SK-N-MC (cell line): Measurements from ENCODE around the gene MOB3A.

ENCODE experiments used
- EZH2 ChIP-seq: fragments of 200-600 bp; sonication (generic); IDR thresholded peaks from one replicate; pipeline ENCODE4 v1.6.1; 2017; ENCODE audit warnings: antibody characterized with exemption
- POLR2AphosphoS5 ChIP-seq: IDR thresholded peaks from 2 replicates; pipeline ENCODE4 v1.6.1; 2012; ENCODE audit warnings: mild to moderate bottlenecking, low read depth, low read length, borderline replicate concordance

DNA sequence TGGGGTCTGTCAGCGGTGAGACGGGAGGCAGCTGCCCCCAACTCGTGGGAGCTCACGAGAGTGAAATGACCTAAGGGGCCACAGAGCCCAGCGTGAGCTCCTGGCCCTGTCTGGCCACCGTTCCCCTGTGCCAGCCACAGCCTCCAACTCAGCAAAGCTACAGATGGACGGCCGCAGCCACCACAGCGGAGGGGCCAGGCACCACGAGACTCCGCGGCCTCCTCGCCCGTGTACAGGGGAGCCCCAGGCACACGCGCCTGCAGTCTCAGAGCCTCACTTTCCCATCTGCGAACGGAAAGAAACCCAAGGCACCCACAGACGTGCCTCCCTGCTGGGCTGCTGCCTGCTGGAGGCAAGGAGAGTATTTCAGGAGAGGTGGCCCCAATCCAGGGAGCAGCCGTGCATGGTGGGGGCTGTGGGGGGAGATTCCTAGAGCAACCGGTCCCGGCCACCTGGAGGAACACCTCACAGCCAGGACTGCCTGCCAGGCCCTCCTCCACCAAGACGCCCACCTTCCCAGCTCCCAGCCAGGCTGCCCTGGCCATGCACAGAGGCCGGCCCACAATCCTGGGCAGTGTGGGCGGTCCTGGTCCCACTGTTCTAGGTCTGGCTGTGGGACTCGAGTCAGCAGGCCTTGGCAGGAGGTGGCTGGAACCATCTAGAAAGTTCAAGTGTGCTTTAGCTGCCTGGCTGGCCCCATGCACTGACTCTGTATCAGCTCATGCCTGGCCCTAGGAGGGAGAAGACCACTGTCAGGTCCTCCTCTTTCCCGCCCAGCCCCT, 47.0 kb downstream of the MOB3A start:
- no peak for TF ChIP-seq POLR2AphosphoS5
- TF ChIP-seq EZH2 = no peak
